Measurements from ENCODE around the gene SHPK.

Gene SHPK

DNA sequence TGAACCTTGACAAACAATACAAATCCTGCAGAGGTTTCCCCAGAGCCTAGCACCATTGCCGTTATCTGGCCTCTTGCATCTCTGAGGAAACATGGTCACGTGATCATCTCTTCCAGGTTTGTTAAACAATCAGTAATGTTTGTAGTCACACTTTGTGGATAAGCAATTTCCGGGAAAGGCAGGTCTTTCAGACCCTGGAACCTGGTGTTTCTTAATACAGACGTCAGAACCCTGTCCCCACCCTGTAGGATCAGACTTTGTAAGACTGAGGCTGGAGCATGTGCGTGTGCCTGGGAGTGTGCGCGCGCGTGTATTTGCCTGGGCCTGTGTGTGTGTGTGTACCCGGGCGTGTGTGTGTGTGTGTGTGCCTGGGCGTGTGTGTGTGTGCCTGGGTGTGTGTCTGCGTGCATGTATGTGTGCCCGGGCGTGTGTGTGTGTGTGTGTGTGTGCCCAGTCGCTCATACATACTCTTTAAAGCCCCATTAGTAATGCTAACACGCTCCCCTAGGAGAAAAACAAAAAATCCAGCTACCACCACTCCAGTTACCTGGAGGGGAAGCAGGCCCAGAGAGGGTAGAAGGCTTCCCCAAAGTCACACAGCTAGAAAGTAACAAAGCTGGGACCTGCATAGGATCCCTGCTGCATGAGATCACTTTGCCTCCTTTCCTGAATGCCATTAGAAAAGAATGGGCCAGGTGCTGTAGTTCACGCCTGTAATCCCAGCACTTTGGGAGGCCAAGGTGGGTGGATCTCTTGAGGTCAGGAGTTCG lies 5.9 kb upstream of the SHPK start:
- CTCF ChIA-PET: no interaction called here
- POLR2A ChIA-PET: no interaction called here
- H3K4me1 ChIP-seq (ENCODE audit: control insufficient read depth, insufficient read depth, low read length): peaks cover 2% of the 10 kb centered on the region

DNA sequence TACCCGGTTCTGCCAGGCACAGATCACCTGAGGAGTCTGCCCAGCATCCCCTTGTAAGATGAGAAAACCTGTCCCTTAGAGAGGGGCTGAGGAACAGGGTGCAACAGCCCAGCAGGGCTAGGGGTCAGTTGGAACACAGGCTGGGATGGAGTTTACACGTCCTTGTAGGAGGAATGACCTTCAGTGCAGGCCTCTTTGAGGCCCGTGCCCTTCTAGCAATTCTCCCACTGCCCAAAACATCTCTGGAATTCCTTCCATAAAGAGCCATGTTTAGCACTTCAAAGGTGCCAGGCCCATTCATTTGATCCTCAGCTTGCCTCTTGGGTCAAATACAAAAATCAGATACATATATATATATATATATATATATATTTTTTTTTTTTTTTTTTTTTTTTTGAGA lies 5.0 kb upstream of the SHPK start:
- Histone ChIP-seq H3K27ac (ENCODE audit: extremely low read depth, low read depth, low read length) (no peak overlapping the region), H3K4me1 (ENCODE audit: control insufficient read depth, insufficient read depth, low read length) (peaks cover 2% of the 10 kb centered on the region), H3K4me3 (ENCODE audit: low read depth, low read length) (no peak overlapping the region), H3K9me3 (ENCODE audit: control insufficient read depth, insufficient read depth, low read depth, low read length) (no peaks in the 10 kb centered on the region), H3K36me3 (ENCODE audit: control insufficient read depth in 2 of 2, insufficient read depth in 1 of 2, low read length in 2 of 2) (peaks cover 4 to 31% of the 10 kb centered on the region in 2 experiments; a peak in 2 of 3 replicates)
- ChIA-PET CTCF (no interaction called here), POLR2A (interaction anchor here (0.9 kb wide), 1 partner anchor 19 kb away, joined by 5 read pairs; no protein-coding TSS in a partner anchor)
- no peak for TF ChIP-seq ZNF146 (tag by site-specific recombination; IDR thresholded peaks at IDR 0.05)
- TF ChIP-seq, protein P1, sequence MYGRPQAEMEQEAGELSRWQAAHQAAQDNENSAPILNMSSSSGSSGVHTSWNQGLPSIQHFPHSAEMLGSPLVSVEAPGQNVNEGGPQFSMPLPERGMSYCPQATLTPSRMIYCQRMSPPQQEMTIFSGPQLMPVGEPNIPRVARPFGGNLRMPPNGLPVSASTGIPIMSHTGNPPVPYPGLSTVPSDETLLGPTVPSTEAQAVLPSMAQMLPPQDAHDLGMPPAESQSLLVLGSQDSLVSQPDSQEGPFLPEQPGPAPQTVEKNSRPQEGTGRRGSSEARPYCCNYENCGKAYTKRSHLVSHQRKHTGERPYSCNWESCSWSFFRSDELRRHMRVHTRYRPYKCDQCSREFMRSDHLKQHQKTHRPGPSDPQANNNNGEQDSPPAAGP (tag by site-specific recombination; IDR thresholded peaks at IDR 0.05): no peak
- TF ChIP-seq ZNF555 (tag by site-specific recombination; conservative IDR thresholded peaks at IDR 0.05): no peak
- no peak for TF ChIP-seq ZNF214 (tag by site-specific recombination; IDR thresholded peaks at IDR 0.05; ENCODE audit: borderline replicate concordance)
- TF ChIP-seq SCRT1 (tag by site-specific recombination; IDR thresholded peaks at IDR 0.05; ENCODE audit: borderline replicate concordance): no peak
- no peak for TF ChIP-seq ZNF529 (tag by site-specific recombination; IDR thresholded peaks at IDR 0.05; ENCODE audit: insufficient replicate concordance)

More for the DNA sequence above, 5.9 kb upstream of the SHPK start:
- no peak overlapping the region for H3K4me3 ChIP-seq (ENCODE audit: low read depth, low read length)
- H3K36me3 ChIP-seq (ENCODE audit: control insufficient read depth in 2 of 2, insufficient read depth in 1 of 2, low read length in 2 of 2): peaks cover 4 to 31% of the 10 kb centered on the region in 2 experiments; a peak in 2 of 3 replicates
- TF ChIP-seq ZNF768 (tag by site-specific recombination; IDR thresholded peaks at IDR 0.05): 0 out of 2 replicates have a peak, but pooled peaks have one; percentile 17
- peak; percentile 30; the same call in 1 of the 2 replicates for TF ChIP-seq ZBTB17 (tag by site-specific recombination; IDR thresholded peaks at IDR 0.05)
- TF ChIP-seq, protein P2, sequence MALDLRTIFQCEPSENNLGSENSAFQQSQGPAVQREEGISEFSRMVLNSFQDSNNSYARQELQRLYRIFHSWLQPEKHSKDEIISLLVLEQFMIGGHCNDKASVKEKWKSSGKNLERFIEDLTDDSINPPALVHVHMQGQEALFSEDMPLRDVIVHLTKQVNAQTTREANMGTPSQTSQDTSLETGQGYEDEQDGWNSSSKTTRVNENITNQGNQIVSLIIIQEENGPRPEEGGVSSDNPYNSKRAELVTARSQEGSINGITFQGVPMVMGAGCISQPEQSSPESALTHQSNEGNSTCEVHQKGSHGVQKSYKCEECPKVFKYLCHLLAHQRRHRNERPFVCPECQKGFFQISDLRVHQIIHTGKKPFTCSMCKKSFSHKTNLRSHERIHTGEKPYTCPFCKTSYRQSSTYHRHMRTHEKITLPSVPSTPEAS (tag by site-specific recombination; IDR thresholded peaks at IDR 0.05): peak; percentile 78
- TF ChIP-seq TRIM28 (IDR thresholded peaks at IDR 0.05; ENCODE audit: borderline replicate concordance, low read length): no peak
- H3K9me3 ChIP-seq (ENCODE audit: control insufficient read depth, insufficient read depth, low read depth, low read length): no peaks in the 10 kb centered on the region
- no peak overlapping the region for H3K27ac ChIP-seq (ENCODE audit: extremely low read depth, low read depth, low read length)

DNA sequence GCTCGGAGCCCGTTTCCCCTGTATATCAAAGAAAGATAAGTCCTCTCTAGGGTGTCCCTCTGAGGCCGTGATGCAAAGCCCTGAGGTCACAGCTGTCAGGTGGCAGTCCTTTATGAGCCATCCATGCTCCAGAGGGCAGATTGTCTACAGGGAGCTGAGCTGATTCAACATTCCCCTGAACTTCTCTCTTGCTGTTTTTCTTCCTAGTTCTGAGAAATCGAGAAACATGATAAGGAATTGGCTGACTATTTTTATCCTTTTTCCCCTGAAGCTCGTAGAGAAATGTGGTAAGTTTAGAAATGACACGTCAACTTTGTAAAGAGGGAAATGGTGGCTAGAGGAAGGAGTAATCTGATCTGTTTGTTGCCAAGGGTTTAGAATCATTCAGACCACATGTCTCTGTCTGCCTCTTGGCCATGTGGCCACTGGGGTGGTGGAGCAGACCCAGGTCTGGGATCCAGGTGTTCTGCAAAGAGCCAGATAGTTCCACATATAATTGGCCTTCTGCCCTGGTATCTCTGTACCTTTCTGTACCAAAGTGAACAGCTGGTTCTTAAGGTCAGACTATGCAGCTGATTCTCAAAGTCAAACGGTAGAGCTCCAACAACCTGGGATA lies 4.0 kb upstream of the SHPK start:
- H3K4me1 ChIP-seq (ENCODE audit: control insufficient read depth, insufficient read depth, low read length): peaks cover 2% of the 10 kb centered on the region
- H3K9me3 ChIP-seq (ENCODE audit: control insufficient read depth, insufficient read depth, low read depth, low read length): no peaks in the 10 kb centered on the region
- peaks cover 4 to 28% of the 10 kb centered on the region in 2 experiments; a peak in 2 of 3 replicates for H3K36me3 ChIP-seq (ENCODE audit: control insufficient read depth in 2 of 2, insufficient read depth in 1 of 2, low read length in 2 of 2)
- ChIA-PET POLR2A (interaction anchor here (0.9 kb wide), 1 partner anchor 20 kb away, joined by 5 read pairs; no protein-coding TSS in a partner anchor), CTCF (interaction anchor here (0.6 kb wide), 2 partner anchors 18 to 1096 kb away, joined by 3 read pairs; no protein-coding TSS in a partner anchor)
- no peak overlapping the region for H3K4me3 ChIP-seq (ENCODE audit: low read depth, low read length)
- H3K27ac ChIP-seq (ENCODE audit: extremely low read depth, low read depth, low read length): no peak overlapping the region
- TF ChIP-seq ZNF629 (tag by site-specific recombination; IDR thresholded peaks at IDR 0.05) (0 out of 2 replicates have a peak, but pooled peaks have one; percentile 25), ZNF335 (tag by site-specific recombination; conservative IDR thresholded peaks at IDR 0.05) (0 out of 2 replicates have a peak, but pooled peaks have one; percentile 9), ZBTB17 (tag by site-specific recombination; IDR thresholded peaks at IDR 0.05) (peak; percentile 48), ZNF391 (tag by site-specific recombination; IDR thresholded peaks at IDR 0.05; ENCODE audit: borderline replicate concordance, low read depth) (no peak), KLF7 (tag by site-specific recombination; IDR thresholded peaks at IDR 0.05; ENCODE audit: borderline replicate concordance) (no peak)

Measured in HEK293 (cell line).